Liver (tissue), 9 donors: Measurements from ENCODE around the gene DOCK1. TPM values are rescaled to one million over a fixed set of nuclear protein-coding genes. Genes with fewer than 3 reads are reported as not detected.

Source experiments
- DNase-seq: peaks from one replicate; pipeline ENCODE4 v3.0.0-alpha.2; 2017; ENCODE audit warnings: low spot score
- H3K27ac ChIP-seq, 2 donors: one replicate each; pipeline ENCODE4 v1.7.0; 2013; ENCODE audit warnings: inconsistent platforms in 2 of 2, low read length in 2 of 2, control low read depth in 1 of 2, low read depth in 1 of 2, mild to moderate bottlenecking in 1 of 2
- H3K27me3 ChIP-seq, 4 donors: one replicate each; pipeline versions ENCODE4 v1.6.1 to v1.7.0; 2013; ENCODE audit warnings: low read length in 3 of 4, inconsistent platforms in 1 of 4, mild to moderate bottlenecking in 1 of 4, moderate library complexity in 1 of 4; ENCODE audit not compliant: control insufficient read depth in 4 of 4, insufficient read depth in 4 of 4
- H3K36me3 ChIP-seq, 4 donors: one replicate each; pipeline versions ENCODE4 v1.6.1 to v1.7.0; 2013; ENCODE audit warnings: low read length in 3 of 4, mild to moderate bottlenecking in 3 of 4, low read depth in 1 of 4, moderate library complexity in 1 of 4; ENCODE audit not compliant: control insufficient read depth in 4 of 4, insufficient read depth in 3 of 4
- H3K4me1 ChIP-seq, 4 donors: one replicate each; pipeline versions ENCODE4 v1.6.1 to v1.7.0; 2013; ENCODE audit warnings: low read length in 3 of 4, mild to moderate bottlenecking in 3 of 4, moderate library complexity in 1 of 4; ENCODE audit not compliant: control insufficient read depth in 4 of 4, insufficient read depth in 4 of 4
- H3K4me3 ChIP-seq, 3 donors: one replicate each; pipeline versions ENCODE4 v1.6.1 to v1.7.0; 2013; ENCODE audit warnings: low read length in 3 of 3, control low read depth in 1 of 3, low read depth in 1 of 3, mild to moderate bottlenecking in 1 of 3
- H3K9ac ChIP-seq, 2 donors: one replicate each; pipeline ENCODE4 v1.7.0; 2013; ENCODE audit warnings: low read length in 2 of 2, mild to moderate bottlenecking in 2 of 2, moderate library complexity in 2 of 2, control low read depth in 1 of 2, low read depth in 1 of 2
- H3K9me3 ChIP-seq, 4 donors: one replicate each; pipeline versions ENCODE4 v1.6.1 to v1.7.0; 2013; ENCODE audit warnings: low read length in 3 of 4; ENCODE audit not compliant: control insufficient read depth in 4 of 4
- ATF3 ChIP-seq: IDR thresholded peaks from 2 replicates; pipeline ENCODE4 v1.6.1; 2016; ENCODE audit warnings: antibody characterized with exemption
- CTCF ChIP-seq: fragments of 150-350 bp; IDR thresholded peaks from 2 replicates; pipeline ENCODE4 v1.5.1; 2017; ENCODE audit warnings: improper control_type of control experiment, low read depth, low read length; ENCODE audit not compliant: missing input control
- FOXA1 ChIP-seq: IDR thresholded peaks from 2 replicates; pipeline ENCODE4 v1.6.1; 2016; ENCODE audit warnings: antibody characterized with exemption
- FOXA2 ChIP-seq: IDR thresholded peaks from 2 replicates; pipeline ENCODE4 v1.6.1; 2016; ENCODE audit warnings: antibody characterized with exemption
- HNF4A ChIP-seq, 2 donors: conservative IDR thresholded peaks; 2 replicates each; pipeline ENCODE4 v1.6.1; 2016; ENCODE audit warnings: antibody characterized with exemption in 2 of 2, mild to moderate bottlenecking in 2 of 2
- HNF4G ChIP-seq: IDR thresholded peaks from 2 replicates; pipeline ENCODE4 v1.6.1; 2016; ENCODE audit warnings: antibody characterized with exemption
- JUND ChIP-seq, 2 donors: IDR thresholded peaks; 2 replicates each; pipeline ENCODE4 v1.6.1; 2016; ENCODE audit warnings: antibody characterized with exemption in 2 of 2
- MAX ChIP-seq: IDR thresholded peaks from 2 replicates; pipeline ENCODE4 v1.6.1; 2016; ENCODE audit warnings: antibody characterized with exemption
- NR2F2 ChIP-seq: IDR thresholded peaks from 2 replicates; pipeline ENCODE4 v1.6.1; 2016; ENCODE audit warnings: antibody characterized with exemption
- RAD21 ChIP-seq, 2 donors: IDR thresholded peaks; 2 replicates each; pipeline ENCODE4 v1.6.1; 2016; ENCODE audit warnings: antibody characterized with exemption in 2 of 2, mild to moderate bottlenecking in 2 of 2
- REST ChIP-seq: IDR thresholded peaks from 2 replicates; pipeline ENCODE4 v1.6.1; 2016; ENCODE audit warnings: antibody characterized with exemption, mild to moderate bottlenecking
- RXRA ChIP-seq, 2 donors: IDR thresholded peaks; 2 replicates each; pipeline ENCODE4 v1.6.1; 2017 to 2018; ENCODE audit warnings: antibody characterized with exemption in 2 of 2, mild to moderate bottlenecking in 1 of 2
- SP1 ChIP-seq: IDR thresholded peaks from 2 replicates; pipeline ENCODE4 v1.6.1; 2018; ENCODE audit warnings: antibody characterized with exemption, mild to moderate bottlenecking
- TAF1 ChIP-seq: conservative IDR thresholded peaks from 2 replicates; pipeline ENCODE4 v1.6.1; 2016; ENCODE audit warnings: antibody characterized with exemption, mild to moderate bottlenecking
- YY1 ChIP-seq: IDR thresholded peaks from 2 replicates; pipeline ENCODE4 v1.6.1; 2016; ENCODE audit warnings: antibody characterized with exemption, mild to moderate bottlenecking
- ZBTB33 ChIP-seq: IDR thresholded peaks from 2 replicates; pipeline ENCODE4 v1.6.1; 2016; ENCODE audit warnings: antibody characterized with exemption
- WGBS: extraction: QIAGEN DNeasy Blood & Tissue Kit; methylation state at CpG from one replicate; pipeline ENCODE4 v1.1.7; 2013; 5-methylcytosine and 5-hydroxymethylcytosine counted together
- polyA plus RNA-seq, 2 donors: library from polyadenylated mRNA; stranded (reverse) in 1 of 2; unstranded in 1 of 2; fragments of 200-250 nt in 1 of 2; fragments of >200 nt in 1 of 2; fragmentation: Nextera tagmentation in 1 of 2; extraction: Ambion mirVana in 1 of 2; gene quantifications; one replicate each; pipeline versions ENCODE4 v1.2.1 to v1.2.3, GENCODE V29; 2013 to 2015
- total RNA-seq, 2 donors: library from RNA; depleted of rRNA; stranded (reverse); fragments of >200 nt; gene quantifications; one replicate each; pipeline ENCODE4 v1.2.3, GENCODE V29; 2014
- donor health status: healthy.
- donor health status: healthy.
- donor health status: healthy.
- donor health status: healthy.
- donor health status: healthy.

Gene DOCK1
- total and polyA plus RNA-seq, 4 donors: 3.8 to 28.8 (median 9.1) TPM

- Histone ChIP-seq H3K9me3 (no peaks in the 10 kb centered on the region), H3K4me3 (no peak overlapping the region), H3K9ac (no peak overlapping the region), H3K27me3 (no peaks in the 10 kb centered on the region), H3K36me3 (no peaks in the 10 kb centered on the region), H3K4me1 (no peaks in the 10 kb centered on the region), H3K27ac (no peak overlapping the region)
- WGBS: 96% methylated on average over 2 of the region's 2 CpGs
- TF ChIP-seq NR2F2 (no peak), ZBTB33 (no peak), FOXA1 (no peak), MAX (no peak), REST (peak; percentile 19), HNF4A (conservative IDR thresholded peaks at IDR 0.05) (no peak), RAD21 (IDR thresholded peaks at IDR 0.05) (no peak)
- no peak for DNase-seq
Observed at GRCh38 chr10:127158662-127159061, 253.4 kb downstream of the DOCK1 start.

GRCh38 chr10:127159648-127160245 lies 254.5 kb downstream of the DOCK1 start:
- no peak for DNase-seq
- H3K9ac ChIP-seq: no peak overlapping the region
- 90% methylated on average over 13 of the region's 13 CpGs for WGBS
- no peaks in the 10 kb centered on the region for H3K27me3 ChIP-seq
- TF ChIP-seq YY1: no peak
- no peak for TF ChIP-seq FOXA2
- no peak for TF ChIP-seq MAX
- no peak for TF ChIP-seq HNF4A (conservative IDR thresholded peaks at IDR 0.05)
- no peak for TF ChIP-seq TAF1
- no peak for TF ChIP-seq NR2F2
- TF ChIP-seq JUND (IDR thresholded peaks at IDR 0.05): no peak
- no peak for TF ChIP-seq ZBTB33
- TF ChIP-seq HNF4G: no peak
- no peak for TF ChIP-seq RXRA (IDR thresholded peaks at IDR 0.05)
- no peak for TF ChIP-seq RAD21 (IDR thresholded peaks at IDR 0.05)
- no peak for TF ChIP-seq ATF3
- TF ChIP-seq CTCF: no peak
- no peak for TF ChIP-seq SP1
- no peaks in the 10 kb centered on the region for H3K4me1 ChIP-seq
- H3K9me3 ChIP-seq: no peaks in the 10 kb centered on the region
- no peaks in the 10 kb centered on the region for H3K36me3 ChIP-seq
- no peak overlapping the region for H3K4me3 ChIP-seq
- H3K27ac ChIP-seq: no peak overlapping the region
